Body of pancreas (tissue), 4 donors: ENCODE results near the gene MRPL47. TPM values are rescaled to one million over a fixed set of nuclear protein-coding genes. Genes with fewer than 3 reads are reported as not detected.

Experiments used
- ATAC-seq: fragments of 150-250 bp; one replicate; pipeline ENCODE4 v1.9.1; 2016
- DNase-seq, 4 donors: peaks; one replicate each; pipeline ENCODE4 v3.0.0-alpha.2; 2019
- H3K27ac ChIP-seq, 4 donors: fragments of 200-600 bp; sonication (generic); 1 replicate in 3 of 4; 2 replicates in 1 of 4; pipeline versions ENCODE4 v1.5.1 to v1.6.1; 2016 to 2019; ENCODE audit warnings: mild to moderate bottlenecking in 1 of 4, mixed read lengths in 1 of 4, moderate library complexity in 1 of 4
- H3K27me3 ChIP-seq, 2 donors: fragments of 200-600 bp; sonication (generic); one replicate each; pipeline ENCODE4 v1.6.0; 2016; ENCODE audit warnings: mild to moderate bottlenecking in 1 of 2
- H3K36me3 ChIP-seq, 2 donors: fragments of 200-600 bp; sonication (generic); replicated peaks in 1 of 2; 2 replicates each; pipeline ENCODE4 v1.5.1; 2016; ENCODE audit warnings: low read depth in 2 of 2; ENCODE audit not compliant: insufficient read depth in 1 of 2
- H3K4me1 ChIP-seq: fragments of 200-600 bp; sonication (generic); one replicate; pipeline ENCODE4 v1.6.0; 2016
- H3K4me3 ChIP-seq, 2 donors: fragments of 200-600 bp; sonication (generic); 1 replicate in 1 of 2; 2 replicates in 1 of 2; pipeline ENCODE4 v1.5.1; 2016 to 2019
- H3K9me3 ChIP-seq, 3 donors: fragments of 200-600 bp; sonication (generic); 1 replicate in 2 of 3; 2 replicates in 1 of 3; pipeline ENCODE4 v1.5.1; 2016
- POLR2A ChIP-seq, 3 donors: fragments of 450-650 bp; IDR thresholded peaks; one replicate each; pipeline ENCODE4 v1.6.1; 2016; ENCODE audit warnings: antibody characterized with exemption in 3 of 3, mild to moderate bottlenecking in 2 of 3
- WGBS, 2 donors: methylation state at CpG; one replicate each; pipeline ENCODE4 v1.1.5; 2017; 5-methylcytosine and 5-hydroxymethylcytosine counted together
- intact Hi-C: fragments of 100-400 bp; cut with DNase I; formaldehyde crosslinking; loops from one replicate; pipeline ENCODE4 v1.15.1; 2023
- total RNA-seq, 2 donors: library from RNA; depleted of rRNA; stranded (reverse); fragments of >200 nt; gene quantifications; one replicate each; pipeline ENCODE4 v1.1.0, GENCODE V29; 2016
- TF ChIP-seq, protein P1 (sequence below), 7 experiments: fragments of 450-650 bp in 4 of 7; fragments of 200-600 bp in 3 of 7; sonication (generic) in 3 of 7; IDR thresholded peaks; one replicate each; pipeline ENCODE4 v1.5.1; 2016 to 2019; ENCODE audit warnings: antibody characterized with exemption in 7 of 7

The MRPL47 gene
- total RNA-seq, 2 donors from 2014 or later: 5.3 to 8.6 TPM

DNA sequence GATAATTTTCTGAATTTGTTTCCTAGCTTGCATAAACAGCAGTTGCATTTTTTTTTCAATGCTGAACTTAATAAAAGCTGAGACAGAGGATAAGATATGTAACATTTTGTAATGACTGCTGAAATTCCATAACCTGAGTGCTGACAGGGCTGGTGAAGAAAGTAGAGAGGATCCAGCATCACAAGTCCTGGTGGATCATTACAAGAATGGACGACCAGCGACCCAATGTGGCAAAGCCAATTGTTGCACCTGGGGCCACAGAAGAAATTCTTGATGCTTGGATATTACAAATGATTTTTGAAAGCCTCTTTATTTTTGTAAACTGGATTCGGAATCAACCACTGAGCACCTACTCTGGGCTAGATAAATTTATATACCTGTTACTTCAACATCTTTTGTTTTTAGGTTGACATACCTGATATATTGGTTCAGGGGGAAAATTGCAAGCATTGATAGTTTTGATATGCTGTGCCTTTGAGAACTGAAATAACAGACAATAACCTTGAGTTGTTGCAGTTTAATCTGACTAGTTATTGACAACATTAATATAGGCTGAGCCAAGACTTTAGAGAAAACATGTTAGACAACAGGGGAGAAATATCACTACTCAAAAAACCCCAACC, 45.6 kb downstream of the MRPL47 start:
- Histone ChIP-seq H3K27me3 (no peaks in the 10 kb centered on the region), H3K36me3 (no peaks in the 10 kb centered on the region), H3K27ac (no peak overlapping the region), H3K4me1 (peaks cover 4% of the 10 kb centered on the region), H3K4me3 (no peak overlapping the region), H3K9me3 (no peaks in the 10 kb centered on the region)
- 0 to 1% methylated on average over 3 of the region's 3 CpGs for WGBS, 2 donors
- ATAC-seq: no peak
- no peak for TF ChIP-seq POLR2A (IDR thresholded peaks at IDR 0.05)
- TF ChIP-seq, protein P1, sequence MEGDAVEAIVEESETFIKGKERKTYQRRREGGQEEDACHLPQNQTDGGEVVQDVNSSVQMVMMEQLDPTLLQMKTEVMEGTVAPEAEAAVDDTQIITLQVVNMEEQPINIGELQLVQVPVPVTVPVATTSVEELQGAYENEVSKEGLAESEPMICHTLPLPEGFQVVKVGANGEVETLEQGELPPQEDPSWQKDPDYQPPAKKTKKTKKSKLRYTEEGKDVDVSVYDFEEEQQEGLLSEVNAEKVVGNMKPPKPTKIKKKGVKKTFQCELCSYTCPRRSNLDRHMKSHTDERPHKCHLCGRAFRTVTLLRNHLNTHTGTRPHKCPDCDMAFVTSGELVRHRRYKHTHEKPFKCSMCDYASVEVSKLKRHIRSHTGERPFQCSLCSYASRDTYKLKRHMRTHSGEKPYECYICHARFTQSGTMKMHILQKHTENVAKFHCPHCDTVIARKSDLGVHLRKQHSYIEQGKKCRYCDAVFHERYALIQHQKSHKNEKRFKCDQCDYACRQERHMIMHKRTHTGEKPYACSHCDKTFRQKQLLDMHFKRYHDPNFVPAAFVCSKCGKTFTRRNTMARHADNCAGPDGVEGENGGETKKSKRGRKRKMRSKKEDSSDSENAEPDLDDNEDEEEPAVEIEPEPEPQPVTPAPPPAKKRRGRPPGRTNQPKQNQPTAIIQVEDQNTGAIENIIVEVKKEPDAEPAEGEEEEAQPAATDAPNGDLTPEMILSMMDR (IDR thresholded peaks at IDR 0.05): peak; percentile 11 to 72 (median 65)
- peak; percentile 48 to 65 (median 56) for DNase-seq
- intact Hi-C loops: no loop called here

DNA sequence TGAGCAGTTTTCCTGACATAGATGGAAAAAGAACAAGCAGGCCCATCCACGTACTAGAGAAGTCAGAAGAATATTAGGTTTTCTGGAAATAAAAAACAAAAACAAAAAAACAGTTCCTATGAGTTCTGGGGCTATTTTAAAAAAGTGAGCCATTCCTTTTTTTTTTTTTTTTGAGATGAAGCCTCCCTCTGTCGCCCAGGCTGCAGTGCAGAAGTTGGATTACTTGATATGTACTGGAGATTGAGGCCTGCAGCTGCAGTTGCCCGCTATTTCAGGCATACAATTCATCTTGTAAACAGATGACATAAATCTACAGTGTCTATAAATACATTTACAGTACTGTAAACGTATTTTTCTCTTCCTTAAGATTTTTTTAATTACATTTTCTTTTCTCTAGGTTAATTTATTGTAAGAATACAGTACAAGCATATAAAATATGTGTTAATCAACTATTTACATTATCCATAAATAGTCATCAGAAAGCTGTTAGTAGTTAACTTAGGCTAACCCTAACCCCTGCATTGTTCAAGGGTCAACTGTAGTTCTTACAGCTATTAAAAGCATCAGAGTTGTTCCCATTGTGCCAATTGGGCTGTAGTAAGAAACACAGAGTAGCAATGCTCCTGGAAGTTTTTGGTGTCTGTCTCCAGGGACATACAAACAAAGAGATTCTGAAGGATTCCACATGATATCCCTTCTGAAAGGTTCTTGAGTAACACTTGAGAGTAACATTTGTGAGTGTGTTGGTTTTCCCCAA, 52.9 kb downstream of the MRPL47 start:
- 55 to 57% methylated on average over 4 of the region's 4 CpGs for WGBS, 2 donors
- TF ChIP-seq, protein P1 (IDR thresholded peaks at IDR 0.05): no peak
- TF ChIP-seq POLR2A (IDR thresholded peaks at IDR 0.05): no peak
- intact Hi-C loops: no loop called here
- ATAC-seq (no peak), DNase-seq (no peak)
- no peak overlapping the region for H3K4me3 ChIP-seq
- no peak overlapping the region for H3K27ac ChIP-seq
- H3K4me1 ChIP-seq: no peaks in the 10 kb centered on the region
- H3K9me3 ChIP-seq: no peaks in the 10 kb centered on the region
- no peaks in the 10 kb centered on the region for H3K36me3 ChIP-seq
- H3K27me3 ChIP-seq: no peaks in the 10 kb centered on the region

DNA sequence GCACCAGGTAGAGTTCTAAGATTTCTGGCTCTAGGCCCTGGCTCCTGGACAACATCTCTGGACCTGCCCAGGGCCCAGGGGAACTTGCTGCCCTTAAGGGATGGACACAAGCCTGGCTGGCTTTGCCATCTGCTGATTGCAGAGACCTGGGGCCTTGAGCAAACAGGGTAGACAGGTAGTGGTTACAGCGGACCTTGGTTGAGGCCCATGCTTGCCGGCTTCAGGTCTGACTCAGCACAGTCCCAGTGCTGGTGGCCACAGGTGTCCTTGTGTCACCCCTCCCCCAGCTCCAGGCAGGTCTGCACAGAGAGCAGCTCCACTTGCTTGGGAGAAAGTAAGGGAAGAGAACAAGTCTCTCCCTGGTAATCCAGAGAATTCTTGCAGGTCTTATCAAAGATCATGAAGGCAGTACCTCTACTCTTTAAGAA, 57.6 kb downstream of the MRPL47 start:
- H3K36me3 ChIP-seq: no peaks in the 10 kb centered on the region
- peak; percentile 76 for ATAC-seq
- H3K4me1 ChIP-seq: no peaks in the 10 kb centered on the region
- WGBS, 2 donors: 26 to 60% methylated on average over 2 of the region's 2 CpGs
- intact Hi-C loops: no loop called here
- H3K4me3 ChIP-seq: no peak overlapping the region
- H3K27me3 ChIP-seq: no peaks in the 10 kb centered on the region
- DNase-seq: peak; percentile 50 to 81 (median 72)
- no peak overlapping the region for H3K27ac ChIP-seq
- H3K9me3 ChIP-seq: no peaks in the 10 kb centered on the region
- TF ChIP-seq, protein P1 (IDR thresholded peaks at IDR 0.05): no peak
- no peak for TF ChIP-seq POLR2A (IDR thresholded peaks at IDR 0.05)

DNA sequence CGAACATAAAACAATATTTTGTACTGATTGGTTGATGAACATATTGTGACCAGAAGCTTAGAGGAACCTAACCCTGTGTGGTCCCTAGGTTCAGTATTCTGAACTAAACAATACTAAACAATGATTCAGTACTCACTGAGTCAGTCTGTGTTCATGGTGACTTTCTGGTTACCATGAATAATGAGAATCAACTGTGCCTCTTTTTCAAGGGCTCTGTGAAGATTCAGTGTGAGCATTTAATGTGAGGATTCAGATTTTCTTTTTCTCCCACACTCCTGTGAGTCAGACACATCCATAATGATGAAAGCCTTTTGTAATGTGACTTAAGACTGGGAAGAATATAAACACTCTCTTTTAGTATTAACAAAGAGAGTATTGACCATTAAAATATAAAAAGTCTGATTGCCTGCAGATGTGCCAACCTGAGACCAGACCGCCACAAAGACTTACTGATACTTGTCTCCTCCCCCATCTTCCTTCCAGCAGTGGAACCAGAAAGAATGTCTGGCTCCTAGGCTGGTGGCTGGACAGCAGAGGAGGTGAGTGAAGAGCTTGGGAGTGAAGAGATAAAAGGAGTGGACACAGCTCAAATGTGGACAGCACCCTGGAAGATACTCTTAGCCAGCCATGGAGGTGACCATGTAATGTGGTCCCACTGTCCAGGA, 59.3 kb downstream of the MRPL47 start:
- Histone ChIP-seq H3K4me3 (no peak overlapping the region), H3K4me1 (no peaks in the 10 kb centered on the region), H3K9me3 (no peaks in the 10 kb centered on the region), H3K36me3 (no peaks in the 10 kb centered on the region), H3K27me3 (no peaks in the 10 kb centered on the region), H3K27ac (no peak overlapping the region)
- intact Hi-C loops: no loop called here
- TF ChIP-seq, protein P1 (IDR thresholded peaks at IDR 0.05): no peak
- no peak for TF ChIP-seq POLR2A (IDR thresholded peaks at IDR 0.05)
- 55 to 72% methylated on average over 2 of the region's 2 CpGs for WGBS, 2 donors
- ATAC-seq (no peak), DNase-seq (no peak)
